HG02973 (cell line): ENCODE results near the gene PEX16.
A peak's percentile ranks its signal among the peaks of the same experiment; 100 is the strongest.

Experiments
- ATAC-seq: cut with Tn5 transposase; IDR thresholded peaks from one replicate; pipeline ENCODE4 v1.9.1; 2021; ENCODE audit warnings: moderate library complexity; ENCODE audit not compliant: unreplicated experiment

Gene PEX16

GRCh38 chr11:45899448-45900174, 18.1 kb downstream of the PEX16 start:
- ATAC-seq: no peak

- ATAC-seq: no peak
These were observed 18.6 kb downstream of the PEX16 start for GRCh38 chr11:45899086-45899447.

- ATAC-seq: no peak
These were observed 20.1 kb downstream of the PEX16 start for GRCh38 chr11:45897556-45897955.

- ATAC-seq: no peak
These were observed 21.2 kb downstream of the PEX16 start for GRCh38 chr11:45896422-45896984.

GRCh38 chr11:45895553-45896259, 22.0 kb downstream of the PEX16 start:
- ATAC-seq: no peak

GRCh38 chr11:45894555-45895247, 23.0 kb downstream of the PEX16 start:
- no peak for ATAC-seq

- no peak for ATAC-seq
These were observed 24.8 kb downstream of the PEX16 start for GRCh38 chr11:45892856-45893255.

GRCh38 chr11:45890886-45891550, 26.7 kb downstream of the PEX16 start:
- no peak for ATAC-seq

- ATAC-seq: no peak
These were observed 27.7 kb downstream of the PEX16 start for GRCh38 chr11:45889966-45890365.

GRCh38 chr11:45889555-45889954, 28.1 kb downstream of the PEX16 start:
- no peak for ATAC-seq

- no peak for ATAC-seq
These were observed 30.1 kb downstream of the PEX16 start for GRCh38 chr11:45887587-45887986.

GRCh38 chr11:45886816-45887520, 30.7 kb downstream of the PEX16 start:
- no peak for ATAC-seq

GRCh38 chr11:45885921-45886721, 31.6 kb downstream of the PEX16 start:
- ATAC-seq: no peak

GRCh38 chr11:45885274-45885920, 32.3 kb downstream of the PEX16 start, which contains the start of gene MAPK8IP1:
MAPK8IP1 (plus strand) TSS chr11:45885651; CDS start chr11:45885821, 170 bp downstream.
- peak; percentile 54 for ATAC-seq

- no peak for ATAC-seq
These were observed 33.0 kb downstream of the PEX16 start for GRCh38 chr11:45884596-45885185.

GRCh38 chr11:45881708-45882368, 35.8 kb downstream of the PEX16 start:
- ATAC-seq: no peak

- no peak for ATAC-seq
These were observed 36.7 kb downstream of the PEX16 start for GRCh38 chr11:45880772-45881570.
